SK-N-SH treated with all-trans-retinoic acid at 6 μM for 48 hours (cell line): ENCODE data around the gene NUDT7.

ENCODE experiments used
- ATAC-seq: fragments of 200-7000 bp; cut with Tn5 transposase; 3 replicates; pipeline ENCODE4 v1.9.1; 2020; ENCODE audit warnings: mild to moderate bottlenecking, moderate library complexity
- ARNTL ChIP-seq: fragments of 450-650 bp; formaldehyde crosslinking; IDR thresholded peaks from 2 replicates; pipeline ENCODE4 v1.5.0; 2020; ENCODE audit warnings: low read depth, mild to moderate bottlenecking, moderate library complexity, borderline replicate concordance
- BACH2 ChIP-seq: fragments of 250-450 bp; sonication (Bioruptor Pico); IDR thresholded peaks from 2 replicates; pipeline ENCODE4 v1.9.0; 2021; ENCODE audit warnings: mild to moderate bottlenecking, borderline replicate concordance
- CSDC2 ChIP-seq: fragments of 250-450 bp; sonication (Bioruptor Pico); IDR thresholded peaks from 2 replicates; pipeline ENCODE4 v1.5.0; 2020; ENCODE audit warnings: mild to moderate bottlenecking, moderate library complexity
- CSRNP3 ChIP-seq: fragments of 250-450 bp; sonication (Bioruptor Pico); IDR thresholded peaks from 2 replicates; pipeline ENCODE4 v1.5.1; 2021; ENCODE audit warnings: mild to moderate bottlenecking, moderate library complexity
- ESRRG ChIP-seq: fragments of 250-450 bp; sonication (Bioruptor Pico); IDR thresholded peaks from 2 replicates; pipeline ENCODE4 v1.6.1; 2021; ENCODE audit warnings: mild to moderate bottlenecking
- GLIS3 ChIP-seq: fragments of 250-450 bp; sonication (Bioruptor Pico); IDR thresholded peaks from 2 replicates; pipeline ENCODE4 v1.5.0; 2020; ENCODE audit warnings: mild to moderate bottlenecking, moderate library complexity
- ISL1 ChIP-seq: fragments of 250-450 bp; sonication (Bioruptor Pico); IDR thresholded peaks from 2 replicates; pipeline ENCODE4 v2.1.2; 2022; ENCODE audit warnings: mild to moderate bottlenecking, moderate library complexity
- PATZ1 ChIP-seq: fragments of 250-450 bp; sonication (Bioruptor Pico); IDR thresholded peaks from 2 replicates; pipeline ENCODE4 v1.8.0; 2020; ENCODE audit warnings: mild to moderate bottlenecking, moderate library complexity, borderline replicate concordance
- POU6F1 ChIP-seq: fragments of 250-450 bp; sonication (Bioruptor Pico); IDR thresholded peaks from 2 replicates; pipeline ENCODE4 v1.8.0; 2021; ENCODE audit warnings: low read depth, mild to moderate bottlenecking, moderate library complexity, borderline replicate concordance
- PPARA ChIP-seq: fragments of 250-450 bp; sonication (Bioruptor Pico); IDR thresholded peaks from 2 replicates; pipeline ENCODE4 v1.5.0; 2020; ENCODE audit warnings: mild to moderate bottlenecking, borderline replicate concordance
- RARB ChIP-seq: fragments of 250-450 bp; sonication (Bioruptor Pico); IDR thresholded peaks from 2 replicates; pipeline ENCODE4 v1.8.0; 2021; ENCODE audit warnings: mild to moderate bottlenecking, moderate library complexity
- SNAI2 ChIP-seq: fragments of 250-450 bp; sonication (Bioruptor Pico); IDR thresholded peaks from 2 replicates; pipeline ENCODE4 v1.5.0; 2020; ENCODE audit warnings: mild to moderate bottlenecking, moderate library complexity
- TCF4 ChIP-seq: fragments of 250-450 bp; sonication (Bioruptor Pico); IDR thresholded peaks from 2 replicates; pipeline ENCODE4 v1.8.0; 2021; ENCODE audit warnings: mild to moderate bottlenecking, moderate library complexity, borderline replicate concordance
- TOX ChIP-seq: fragments of 250-450 bp; sonication (Bioruptor Pico); IDR thresholded peaks from 2 replicates; pipeline ENCODE4 v1.8.0; 2021; ENCODE audit warnings: mild to moderate bottlenecking, moderate library complexity, borderline replicate concordance
- ZC3H10 ChIP-seq: fragments of 250-450 bp; sonication (Bioruptor Pico); IDR thresholded peaks from 2 replicates; pipeline ENCODE4 v1.5.1; 2021; ENCODE audit warnings: mild to moderate bottlenecking, moderate library complexity
- ZFP3 ChIP-seq: fragments of 250-450 bp; sonication (Bioruptor Pico); IDR thresholded peaks from 2 replicates; pipeline ENCODE4 v1.5.0; 2020; ENCODE audit warnings: mild to moderate bottlenecking, moderate library complexity
- ZFP30 ChIP-seq: fragments of 450-650 bp; formaldehyde crosslinking; IDR thresholded peaks from 2 replicates; pipeline ENCODE4 v1.5.0; 2022; ENCODE audit warnings: mild to moderate bottlenecking, moderate library complexity
- ZNF565 ChIP-seq: fragments of 450-650 bp; formaldehyde crosslinking; conservative IDR thresholded peaks from 2 replicates; pipeline ENCODE4 v1.5.0; 2020; ENCODE audit warnings: low read depth, mild to moderate bottlenecking, moderate library complexity
- ZNF70 ChIP-seq: fragments of 450-650 bp; formaldehyde crosslinking; IDR thresholded peaks from 2 replicates; pipeline ENCODE4 v1.5.0; 2020; ENCODE audit warnings: mild to moderate bottlenecking, moderate library complexity
- TF ChIP-seq, protein P1 (sequence below): fragments of 250-450 bp; sonication (Bioruptor Pico); IDR thresholded peaks from 2 replicates; pipeline ENCODE4 v1.5.1; 2020; ENCODE audit warnings: low read depth, mild to moderate bottlenecking, moderate library complexity

NUDT7 gene

DNA sequence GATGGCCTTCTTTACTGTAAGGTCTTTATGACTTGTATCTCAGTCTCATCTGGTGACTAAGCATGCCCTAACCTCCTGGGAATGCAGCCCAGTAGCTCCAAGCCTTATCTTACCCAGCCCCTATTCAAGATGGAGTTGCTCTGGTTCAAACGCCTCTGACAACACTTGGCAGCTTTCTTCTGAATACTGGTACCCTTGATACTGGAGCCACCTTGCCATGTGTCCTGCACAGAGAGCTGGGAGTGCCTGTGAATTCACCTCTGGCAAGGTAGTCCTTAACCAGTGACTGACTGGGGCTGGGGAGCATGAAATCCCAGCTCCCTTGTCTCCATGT lies 17.2 kb downstream of the NUDT7 start:
- ATAC-seq: no peak
- TF ChIP-seq ZFP30 (CRISPR knock-in tag): no peak
- no peak for TF ChIP-seq RARB (CRISPR knock-in tag)
- TF ChIP-seq ESRRG: no peak
- peak; percentile 88 for TF ChIP-seq ZFP3 (CRISPR knock-in tag)
- no peak for TF ChIP-seq ZNF565
- TF ChIP-seq ISL1: peak; percentile 42; the same call in 1 of the 2 replicates
- no peak for TF ChIP-seq ARNTL (CRISPR knock-in tag)
- TF ChIP-seq CSDC2: 0 out of 2 replicates have a peak, but pooled peaks have one; percentile 63
- no peak for TF ChIP-seq TOX (CRISPR knock-in tag)
- no peak for TF ChIP-seq PATZ1 (CRISPR knock-in tag)
- TF ChIP-seq TCF4 (CRISPR knock-in tag): no peak
- TF ChIP-seq ZNF70 (CRISPR knock-in tag): no peak
- TF ChIP-seq PPARA: no peak
- peak; percentile 89; the same call in 1 of the 2 replicates for TF ChIP-seq SNAI2 (CRISPR knock-in tag)
- TF ChIP-seq ZC3H10 (CRISPR knock-in tag): no peak
- TF ChIP-seq, protein P1, sequence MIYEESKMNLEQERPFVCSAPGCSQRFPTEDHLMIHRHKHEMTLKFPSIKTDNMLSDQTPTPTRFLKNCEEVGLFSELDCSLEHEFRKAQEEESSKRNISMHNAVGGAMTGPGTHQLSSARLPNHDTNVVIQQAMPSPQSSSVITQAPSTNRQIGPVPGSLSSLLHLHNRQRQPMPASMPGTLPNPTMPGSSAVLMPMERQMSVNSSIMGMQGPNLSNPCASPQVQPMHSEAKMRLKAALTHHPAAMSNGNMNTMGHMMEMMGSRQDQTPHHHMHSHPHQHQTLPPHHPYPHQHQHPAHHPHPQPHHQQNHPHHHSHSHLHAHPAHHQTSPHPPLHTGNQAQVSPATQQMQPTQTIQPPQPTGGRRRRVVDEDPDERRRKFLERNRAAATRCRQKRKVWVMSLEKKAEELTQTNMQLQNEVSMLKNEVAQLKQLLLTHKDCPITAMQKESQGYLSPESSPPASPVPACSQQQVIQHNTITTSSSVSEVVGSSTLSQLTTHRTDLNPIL (CRISPR knock-in tag): no peak
- TF ChIP-seq CSRNP3 (CRISPR knock-in tag): no peak
- no peak for TF ChIP-seq GLIS3 (CRISPR knock-in tag)
- TF ChIP-seq BACH2 (CRISPR knock-in tag): no peak
- TF ChIP-seq, all 23 proteins: peak for 4

DNA sequence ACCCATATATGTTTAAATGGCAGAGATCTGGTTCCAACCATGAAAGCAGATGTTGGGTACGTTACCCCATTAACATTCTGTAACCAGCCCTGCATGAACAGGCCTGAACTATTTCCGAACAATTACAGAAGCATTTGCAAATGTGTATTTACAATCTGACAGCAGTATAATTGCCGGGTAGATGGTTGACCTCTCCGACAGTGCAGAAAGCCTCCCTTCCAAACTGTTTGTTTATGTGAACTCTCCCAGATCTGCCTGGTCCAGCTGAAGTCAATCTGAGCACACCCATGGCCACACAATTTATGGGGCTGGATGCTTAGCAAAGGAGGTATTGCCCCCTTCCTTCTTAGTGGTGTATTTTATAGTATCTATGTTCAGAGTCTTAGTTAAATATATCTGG lies 21.8 kb downstream of the NUDT7 start:
- TF ChIP-seq RARB (CRISPR knock-in tag) (no peak), PATZ1 (CRISPR knock-in tag) (no peak), ZC3H10 (CRISPR knock-in tag) (no peak), SNAI2 (CRISPR knock-in tag) (no peak), CSRNP3 (CRISPR knock-in tag) (no peak), POU6F1 (CRISPR knock-in tag) (no peak), ARNTL (CRISPR knock-in tag) (no peak), ESRRG (no peak), ISL1 (no peak), ZNF565 (no peak)
- TF ChIP-seq, protein P1 (CRISPR knock-in tag): no peak
- ATAC-seq: no peak
